Testis (tissue), 2 donors: Measurements from ENCODE around the gene OR8S1.

Experiments used
- CTCF ChIP-seq, 3 experiments: fragments of 450-650 bp in 2 of 3; fragments of 200-600 bp in 1 of 3; sonication (generic) in 1 of 3; IDR thresholded peaks; one replicate each; pipeline ENCODE4 v1.5.1; 2016 to 2019; ENCODE audit warnings: antibody characterized with exemption in 3 of 3, mild to moderate bottlenecking in 2 of 3, moderate library complexity in 1 of 3
- POLR2A ChIP-seq: fragments of 450-650 bp; IDR thresholded peaks from one replicate; pipeline ENCODE4 v1.6.1; 2017; ENCODE audit warnings: antibody characterized with exemption, mild to moderate bottlenecking, moderate library complexity

- TF ChIP-seq POLR2A (no peak), CTCF (IDR thresholded peaks at IDR 0.05) (no peak)
These were observed 42.5 kb upstream of the OR8S1 start for GRCh38 chr12:48482930-48483329.
